CD4-positive, alpha-beta T cell treated with Interleukin-12 subunit alpha and Interleukin-12 subunit beta, for 1 hour (primary cell): Measurements from ENCODE around the gene RNF144A.
"Not testable (repeated sequence)": the region's sequence is repeated elsewhere in the genome, so short reads cannot be mapped to it uniquely, and the experiment has no call there.

Source experiments
- DNase-seq: peaks from one replicate; pipeline ENCODE4 v3.0.0-alpha.2; 2020

The RNF144A gene

GRCh38 chr2:6930923-6931647 lies 13.9 kb downstream of the RNF144A start:
- DNase-seq, result no peak

- DNase-seq, result no peak
These were observed 14.5 kb downstream of the RNF144A start for GRCh38 chr2:6931753-6932152.

GRCh38 chr2:6932206-6932605 lies 15.0 kb downstream of the RNF144A start:
- no peak for DNase-seq

GRCh38 chr2:6932828-6933227 lies 15.6 kb downstream of the RNF144A start:
- no peak for DNase-seq

- DNase-seq, result no peak
These were observed 16.7 kb downstream of the RNF144A start for GRCh38 chr2:6933911-6934310.

GRCh38 chr2:6934345-6934744 lies 17.1 kb downstream of the RNF144A start:
- DNase-seq, result no peak

GRCh38 chr2:6934758-6935651 lies 17.8 kb downstream of the RNF144A start:
- DNase-seq, result no peak

- DNase-seq, result not testable (repeated sequence)
These were observed 18.4 kb downstream of the RNF144A start for GRCh38 chr2:6935652-6936020.

GRCh38 chr2:6937157-6937556 lies 19.9 kb downstream of the RNF144A start:
- no peak for DNase-seq

- DNase-seq, result no peak
These were observed 20.4 kb downstream of the RNF144A start for GRCh38 chr2:6937582-6937981.

GRCh38 chr2:6939071-6939470 lies 21.9 kb downstream of the RNF144A start:
- DNase-seq, result no peak

- DNase-seq, result no peak
These were observed 23.6 kb downstream of the RNF144A start for GRCh38 chr2:6940820-6941219.

GRCh38 chr2:6941299-6942046 lies 24.3 kb downstream of the RNF144A start:
- no peak for DNase-seq

GRCh38 chr2:6942848-6943247 lies 25.6 kb downstream of the RNF144A start:
- DNase-seq, result no peak

- DNase-seq, result no peak
These were observed 26.3 kb downstream of the RNF144A start for GRCh38 chr2:6943523-6943922.

- no peak for DNase-seq
These were observed 26.8 kb downstream of the RNF144A start for GRCh38 chr2:6943971-6944370.

GRCh38 chr2:6944555-6944954 lies 27.3 kb downstream of the RNF144A start:
- no peak for DNase-seq

GRCh38 chr2:6945087-6945813 lies 28.0 kb downstream of the RNF144A start:
- DNase-seq, result no peak

- DNase-seq, result no peak
These were observed 28.6 kb downstream of the RNF144A start for GRCh38 chr2:6945821-6946220.

- DNase-seq, result no peak
These were observed 29.5 kb downstream of the RNF144A start for GRCh38 chr2:6946722-6947121.

GRCh38 chr2:6947929-6948676 lies 30.9 kb downstream of the RNF144A start:
- DNase-seq, result no peak
